Anterior cingulate cortex (tissue), 58 donors: Measurements from ENCODE around the gene DOK3.

ENCODE experiments used
- DNase-seq, 58 donors: peaks; one replicate each; lab custom pipeline; 2025; lab: John Stamatoyannopoulos, UW

The DOK3 gene

DNA sequence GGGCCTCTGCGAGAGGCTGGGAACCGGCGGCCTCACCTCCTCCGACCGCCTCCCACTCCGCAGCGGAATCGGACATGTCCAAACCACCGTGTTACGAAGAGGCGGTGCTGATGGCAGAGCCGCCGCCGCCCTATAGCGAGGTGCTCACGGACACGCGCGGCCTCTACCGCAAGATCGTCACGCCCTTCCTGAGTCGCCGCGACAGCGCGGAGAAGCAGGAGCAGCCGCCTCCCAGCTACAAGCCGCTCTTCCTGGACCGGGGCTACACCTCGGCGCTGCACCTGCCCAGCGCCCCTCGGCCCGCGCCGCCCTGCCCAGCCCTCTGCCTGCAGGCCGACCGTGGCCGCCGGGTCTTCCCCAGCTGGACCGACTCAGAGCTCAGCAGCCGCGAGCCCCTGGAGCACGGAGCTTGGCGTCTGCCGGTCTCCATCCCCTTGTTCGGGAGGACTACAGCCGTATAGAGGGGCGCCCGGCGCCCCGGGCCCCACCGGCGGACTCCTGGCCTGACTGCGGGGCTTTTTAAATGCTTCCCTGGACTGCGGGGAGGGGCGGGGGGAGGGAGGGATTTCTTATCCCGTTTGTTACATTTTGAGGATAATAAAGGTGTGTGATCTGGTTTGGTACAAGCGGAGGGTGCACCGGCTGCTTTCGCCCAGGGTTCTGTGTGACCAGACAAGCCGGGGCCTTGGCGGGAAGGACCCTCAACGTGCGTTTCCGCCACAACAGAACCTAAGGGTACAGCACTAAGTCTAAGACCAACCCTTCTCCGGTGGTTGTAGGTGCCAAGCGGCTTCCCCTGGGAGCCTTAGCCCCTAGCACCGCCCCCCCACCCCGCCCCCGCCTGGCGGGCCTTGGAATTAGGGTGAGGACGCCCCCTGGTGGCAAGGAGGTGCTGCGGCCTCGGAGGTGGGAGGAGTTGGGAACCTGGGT lies 53.7 kb downstream of the DOK3 start:
- DNase-seq = peak in 55 of 58 donors; percentile 22 to 90 (median 74)

- DNase-seq = peak in 46 of 58 donors; percentile 16 to 79 (median 56)
These were observed 54.5 kb downstream of the DOK3 start for GRCh38 chr5:177455036-177455660.

GRCh38 chr5:177454397-177455035 lies 55.1 kb downstream of the DOK3 start:
- peak in 57 of 58 donors; percentile 40 to 93 (median 79) for DNase-seq

- DNase-seq = peak in 27 of 58 donors; percentile 18 to 77 (median 56)
These were observed 55.7 kb downstream of the DOK3 start for GRCh38 chr5:177453852-177454396.

GRCh38 chr5:177452688-177453638 lies 56.7 kb downstream of the DOK3 start:
- peak in 50 of 58 donors; percentile 13 to 78 (median 48) for DNase-seq
